Endothelial cell (in vitro differentiated cells): Measurements from ENCODE around the gene PTGR1. TPM values are rescaled to one million over a fixed set of nuclear protein-coding genes. Genes with fewer than 3 reads are reported as not detected.
A peak's percentile ranks its signal among the peaks of the same experiment; 100 is the strongest.
"Not testable (repeated sequence)": the region's sequence is repeated elsewhere in the genome, so short reads cannot be mapped to it uniquely, and the experiment has no call there.

Experiments
- DNase-seq: peaks from one replicate; pipeline ENCODE4 v3.0.0; 2021; ENCODE audit warnings: low spot score
- H3K27ac Mint-ChIP-seq: one replicate; pipeline ENCODE4 v1.8.0; 2021; ENCODE audit warnings: mixed read lengths, inconsistent platforms; ENCODE audit not compliant: unreplicated experiment
- H3K27me3 Mint-ChIP-seq: one replicate; pipeline ENCODE4 v1.8.0; 2021; ENCODE audit warnings: mild to moderate bottlenecking, moderate library complexity, mixed read lengths, inconsistent platforms; ENCODE audit not compliant: unreplicated experiment
- H3K36me3 Mint-ChIP-seq: one replicate; pipeline ENCODE4 v1.8.0; 2021; ENCODE audit warnings: mild to moderate bottlenecking, low read depth, mixed read lengths, inconsistent platforms; ENCODE audit not compliant: unreplicated experiment
- H3K4me1 Mint-ChIP-seq: one replicate; pipeline ENCODE4 v1.8.0; 2021; ENCODE audit warnings: mild to moderate bottlenecking, mixed read lengths, inconsistent platforms; ENCODE audit not compliant: unreplicated experiment
- H3K4me3 Mint-ChIP-seq: one replicate; pipeline ENCODE4 v1.8.0; 2021; ENCODE audit warnings: mild to moderate bottlenecking, mixed read lengths, inconsistent platforms; ENCODE audit not compliant: unreplicated experiment
- H3K9me3 Mint-ChIP-seq: one replicate; pipeline ENCODE4 v1.8.0; 2021; ENCODE audit warnings: mixed read lengths, inconsistent platforms; ENCODE audit not compliant: unreplicated experiment
- total RNA-seq: library from RNA; stranded (reverse); fragmentation: NEBNext Ultra II Directional; extraction: Animal tissue kit (Norgen Biotek cat#: 25700); gene quantifications from one replicate; pipeline ENCODE4 v1.2.1, GENCODE V29; 2021; ENCODE audit not compliant: unreplicated experiment
- TF ChIP-seq, protein P1 (sequence below): fragments of 200-600 bp; sonication (generic); IDR thresholded peaks from one replicate; pipeline ENCODE4 v1.5.0; 2021; ENCODE audit warnings: antibody characterized with exemption; ENCODE audit not compliant: unreplicated experiment

Gene PTGR1
- total RNA-seq, 1 donor from 2014 or later, result 45.7 TPM

DNA sequence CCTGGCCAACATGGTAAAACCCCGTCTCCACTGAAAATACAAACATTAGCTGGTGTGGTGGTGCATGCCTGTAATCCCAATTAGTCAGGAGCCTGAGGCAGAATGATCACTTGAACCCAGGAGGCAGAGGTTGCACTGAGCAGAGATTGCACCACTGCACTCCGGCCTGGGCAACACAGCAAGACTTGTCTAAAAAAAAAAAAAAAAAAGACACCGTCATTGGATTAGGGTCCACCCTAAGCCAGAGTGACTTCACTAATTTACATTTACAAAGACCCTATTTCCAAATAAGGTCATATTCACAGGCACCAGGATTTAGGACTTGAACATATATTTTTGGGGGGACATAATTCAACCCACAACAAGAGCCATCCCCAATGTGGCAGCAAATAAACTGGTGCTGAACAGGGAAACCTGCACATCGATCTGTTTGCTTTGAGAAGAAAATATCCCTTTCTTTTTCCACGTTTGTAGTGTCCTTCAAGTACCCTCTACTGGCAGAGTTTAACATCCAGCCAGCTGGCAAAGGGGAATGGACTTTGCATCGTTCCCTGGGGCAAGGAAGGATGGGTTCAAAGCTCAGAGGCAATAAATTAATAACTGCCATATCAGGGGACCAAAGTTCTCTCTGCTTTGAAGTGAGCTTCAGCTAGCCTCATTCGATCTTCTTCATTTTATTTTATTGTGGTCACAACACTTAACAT is 28.0 kb upstream of the PTGR1 start:
- no peak overlapping the region for H3K27ac Mint-ChIP-seq

DNA sequence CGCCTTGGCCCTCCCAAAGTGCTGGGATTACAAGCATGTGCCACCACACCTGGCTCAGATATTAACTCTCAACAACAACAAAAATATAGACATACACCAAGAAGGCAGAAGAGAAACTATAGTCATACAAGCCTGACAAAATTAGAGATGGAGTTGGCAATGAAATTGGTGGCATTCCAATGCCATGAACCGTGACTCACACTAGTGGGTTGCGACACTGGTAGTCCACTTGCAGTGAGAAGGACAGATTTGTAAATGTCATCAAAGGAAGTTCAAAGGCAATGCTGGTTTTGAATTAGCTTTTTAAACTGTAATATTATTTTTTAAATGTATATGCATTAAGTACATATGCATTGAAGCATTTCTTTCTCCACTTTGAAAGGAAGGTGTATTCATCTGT is 23.2 kb upstream of the PTGR1 start:
- no peak for DNase-seq
- no peaks in the 10 kb centered on the region for H3K4me1 Mint-ChIP-seq
- TF ChIP-seq, protein P1, sequence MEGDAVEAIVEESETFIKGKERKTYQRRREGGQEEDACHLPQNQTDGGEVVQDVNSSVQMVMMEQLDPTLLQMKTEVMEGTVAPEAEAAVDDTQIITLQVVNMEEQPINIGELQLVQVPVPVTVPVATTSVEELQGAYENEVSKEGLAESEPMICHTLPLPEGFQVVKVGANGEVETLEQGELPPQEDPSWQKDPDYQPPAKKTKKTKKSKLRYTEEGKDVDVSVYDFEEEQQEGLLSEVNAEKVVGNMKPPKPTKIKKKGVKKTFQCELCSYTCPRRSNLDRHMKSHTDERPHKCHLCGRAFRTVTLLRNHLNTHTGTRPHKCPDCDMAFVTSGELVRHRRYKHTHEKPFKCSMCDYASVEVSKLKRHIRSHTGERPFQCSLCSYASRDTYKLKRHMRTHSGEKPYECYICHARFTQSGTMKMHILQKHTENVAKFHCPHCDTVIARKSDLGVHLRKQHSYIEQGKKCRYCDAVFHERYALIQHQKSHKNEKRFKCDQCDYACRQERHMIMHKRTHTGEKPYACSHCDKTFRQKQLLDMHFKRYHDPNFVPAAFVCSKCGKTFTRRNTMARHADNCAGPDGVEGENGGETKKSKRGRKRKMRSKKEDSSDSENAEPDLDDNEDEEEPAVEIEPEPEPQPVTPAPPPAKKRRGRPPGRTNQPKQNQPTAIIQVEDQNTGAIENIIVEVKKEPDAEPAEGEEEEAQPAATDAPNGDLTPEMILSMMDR, result no peak
- no peaks in the 10 kb centered on the region for H3K9me3 Mint-ChIP-seq
- H3K36me3 Mint-ChIP-seq, result no peaks in the 10 kb centered on the region
- H3K27ac Mint-ChIP-seq, result no peak overlapping the region
- no peaks in the 10 kb centered on the region for H3K27me3 Mint-ChIP-seq
- H3K4me3 Mint-ChIP-seq, result no peak overlapping the region

More for the DNA sequence above, 28.0 kb upstream of the PTGR1 start:
- no peak for DNase-seq
- H3K36me3 Mint-ChIP-seq, result peaks cover 4% of the 10 kb centered on the region
- TF ChIP-seq, protein P1, result no peak
- peaks cover 12% of the 10 kb centered on the region for H3K27me3 Mint-ChIP-seq
- H3K4me1 Mint-ChIP-seq, result peaks cover 12% of the 10 kb centered on the region
- H3K9me3 Mint-ChIP-seq, result no peaks in the 10 kb centered on the region
- H3K4me3 Mint-ChIP-seq, result no peak overlapping the region

DNA sequence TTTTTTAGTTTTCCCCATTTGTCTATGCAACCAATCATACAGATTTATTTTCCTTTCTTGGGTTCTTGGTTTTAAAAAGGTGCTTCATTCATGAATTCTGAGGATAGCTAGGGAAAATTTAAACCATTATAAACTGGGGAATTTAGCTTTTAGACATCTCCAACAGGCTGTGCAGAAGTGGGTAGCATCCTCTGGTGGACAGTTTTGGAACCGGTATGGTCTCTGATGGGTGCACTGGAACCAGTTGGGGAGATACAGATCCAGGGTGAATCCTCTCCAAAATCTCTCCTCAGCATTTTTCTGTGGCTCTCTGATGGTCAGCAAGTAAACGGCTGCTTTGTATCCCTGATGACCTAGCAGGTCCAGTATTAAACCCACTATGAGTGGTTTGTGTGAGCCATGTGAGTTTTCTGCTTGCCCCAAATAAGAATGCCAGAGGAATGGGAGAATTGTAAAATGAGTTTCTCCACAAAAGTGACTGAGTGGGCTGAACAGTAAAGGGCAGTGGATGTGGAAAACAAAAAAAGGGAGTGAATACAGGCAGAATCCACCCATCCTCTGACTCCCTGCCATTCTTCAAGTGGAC is 22.5 kb upstream of the PTGR1 start:
- TF ChIP-seq, protein P1, result peak; percentile 90
- no peaks in the 10 kb centered on the region for H3K27me3 Mint-ChIP-seq
- H3K4me3 Mint-ChIP-seq, result no peak overlapping the region
- H3K27ac Mint-ChIP-seq, result no peak overlapping the region
- peak; percentile 58 for DNase-seq
- H3K9me3 Mint-ChIP-seq, result no peaks in the 10 kb centered on the region
- H3K36me3 Mint-ChIP-seq, result no peaks in the 10 kb centered on the region
- no peaks in the 10 kb centered on the region for H3K4me1 Mint-ChIP-seq

DNA sequence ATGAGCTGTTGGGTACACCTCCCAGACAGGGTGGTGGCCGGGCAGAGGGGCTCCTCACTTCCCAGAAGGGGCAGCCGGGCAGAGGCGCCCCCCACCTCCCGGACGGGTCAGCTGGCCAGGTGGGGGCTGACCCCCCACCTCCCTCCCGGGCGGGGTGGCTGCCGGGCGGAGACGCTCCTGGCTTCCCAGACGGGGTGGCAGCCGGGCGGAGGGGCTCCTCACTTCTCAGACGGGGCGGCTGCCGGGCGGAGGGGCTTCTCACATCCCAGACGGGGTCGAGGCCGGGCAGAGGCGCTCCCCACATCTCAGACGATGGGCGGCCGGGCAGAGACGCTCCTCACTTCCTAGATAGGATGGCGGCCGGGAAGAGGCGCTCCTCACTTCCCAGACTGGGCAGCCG is 17.9 kb upstream of the PTGR1 start:
- H3K27me3 Mint-ChIP-seq, H3K4me3 Mint-ChIP-seq, DNase-seq, H3K27ac Mint-ChIP-seq, H3K9me3 Mint-ChIP-seq, H3K36me3 Mint-ChIP-seq, H3K4me1 Mint-ChIP-seq: not testable (repeated sequence)

DNA sequence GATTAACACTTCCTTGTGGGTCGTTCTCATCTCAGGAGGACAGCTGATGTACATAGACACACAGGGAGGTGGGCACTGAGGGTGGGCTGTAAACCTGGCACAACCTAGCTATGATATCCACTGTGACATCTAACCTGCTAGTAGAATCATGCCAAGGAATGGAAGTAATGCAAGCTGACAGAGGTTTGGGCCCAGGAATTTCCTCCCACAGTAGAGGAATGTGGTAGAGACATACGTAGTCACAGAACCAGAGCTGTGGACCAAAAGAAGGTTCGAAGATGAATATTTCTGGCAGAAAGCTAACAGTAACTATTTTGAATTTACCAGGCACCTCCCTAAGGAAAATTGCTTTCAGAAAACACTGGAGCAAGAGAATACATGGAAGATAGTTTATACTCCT is 16.5 kb upstream of the PTGR1 start:
- Mint-ChIP-seq H3K4me1 (peaks cover 6% of the 10 kb centered on the region), H3K36me3 (no peaks in the 10 kb centered on the region), H3K27me3 (peaks cover 1% of the 10 kb centered on the region), H3K4me3 (no peak overlapping the region), H3K27ac (no peak overlapping the region), H3K9me3 (no peaks in the 10 kb centered on the region)
- no peak for DNase-seq
- TF ChIP-seq, protein P1, result no peak
